Cerebellar nuclear complex (tissue), 1 donor: ENCODE data around the gene HCN1.
"Not testable (repeated sequence)": the region's sequence is repeated elsewhere in the genome, so short reads cannot be mapped to it uniquely, and the experiment has no call there.

ENCODE experiments used
- DNase-seq, 2 experiments: peaks; one replicate each; lab custom pipeline; 2025; lab: John Stamatoyannopoulos, UW

HCN1 gene

DNA sequence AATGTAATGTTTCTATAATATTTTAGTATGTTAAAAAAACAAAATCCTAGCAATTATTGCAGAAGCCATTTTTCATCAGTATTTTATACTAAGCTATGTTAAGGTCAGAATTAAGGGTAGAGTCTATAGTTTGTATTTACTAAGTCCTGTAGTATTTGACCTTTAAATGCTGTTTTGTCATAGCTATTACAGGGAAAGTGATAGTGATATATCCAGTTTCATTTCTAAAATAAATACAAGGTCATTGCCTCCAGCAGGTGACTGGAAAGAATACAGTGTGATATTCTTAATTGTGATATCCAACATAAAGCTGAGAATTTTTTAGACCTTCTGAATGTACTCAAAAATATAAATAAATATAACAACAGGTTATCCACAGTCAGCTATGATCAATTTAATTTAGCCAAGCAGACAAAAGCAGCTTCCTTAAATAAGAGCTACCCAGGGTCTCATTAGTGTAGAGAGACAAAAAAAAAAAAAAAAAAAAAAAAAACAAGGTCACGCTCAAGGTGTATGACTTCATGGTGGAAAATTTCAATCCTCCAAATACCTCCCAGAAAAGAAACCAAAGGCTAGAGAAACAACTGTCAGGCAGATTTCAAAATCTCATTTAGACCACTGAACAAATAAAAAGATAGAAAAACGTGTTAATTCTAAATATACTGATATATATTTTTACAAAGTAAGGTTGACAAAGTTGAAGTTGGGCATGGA is 278.7 kb downstream of the HCN1 start:
- no peak for DNase-seq

GRCh38 chr5:45414620-45415573 is 281.3 kb downstream of the HCN1 start:
- no peak for DNase-seq

GRCh38 chr5:45411971-45412612 is 284.1 kb downstream of the HCN1 start:
- DNase-seq = no peak

DNA sequence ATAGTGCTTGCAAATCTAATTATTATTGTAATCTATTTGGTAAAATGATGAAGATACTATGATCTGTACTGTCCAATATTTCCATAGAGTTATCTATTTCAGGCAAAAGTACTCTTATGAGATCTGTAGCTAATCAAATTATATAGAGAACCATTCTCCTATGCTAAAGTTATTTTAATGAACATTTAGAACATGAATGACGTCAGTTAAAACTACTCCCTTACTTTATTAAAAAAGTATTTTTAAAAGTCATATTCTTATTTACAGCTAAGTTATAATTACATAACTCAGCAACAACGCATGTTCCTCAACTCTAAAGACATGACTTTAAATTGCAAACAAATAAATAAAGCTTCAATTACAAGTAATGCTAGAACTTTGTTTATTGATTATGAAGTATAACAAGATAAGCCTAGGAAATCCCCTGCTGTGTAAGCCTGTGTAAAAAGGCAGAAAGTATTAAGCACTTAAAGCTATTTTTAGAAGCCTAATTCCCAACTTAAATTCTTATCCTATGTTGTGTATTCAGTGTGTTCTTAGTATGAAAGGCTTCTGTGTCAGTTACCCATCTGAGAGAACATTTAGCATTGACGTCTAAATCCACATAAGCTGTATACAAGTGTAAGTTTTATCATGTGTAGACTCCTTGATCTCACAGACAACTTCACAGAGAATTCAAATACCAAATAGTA is 285.7 kb downstream of the HCN1 start:
- DNase-seq = no peak

DNA sequence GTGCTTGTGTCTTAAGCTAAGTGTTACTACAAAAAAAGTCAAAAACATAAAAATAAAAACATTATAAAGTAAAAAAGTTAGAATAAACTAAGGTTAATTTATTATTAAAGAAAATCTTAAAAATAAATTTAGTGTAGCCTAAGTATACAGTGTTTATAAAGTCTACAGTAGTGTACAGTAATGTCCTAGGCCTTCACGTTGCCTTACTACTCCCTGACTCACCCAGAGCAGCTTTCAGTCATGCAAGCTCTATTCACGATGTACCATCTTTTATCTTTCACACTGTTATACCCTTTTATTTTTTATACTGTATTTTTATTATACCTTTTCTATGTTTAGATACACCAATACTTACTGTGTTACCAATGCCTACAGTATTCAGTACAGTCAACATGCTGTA is 288.1 kb downstream of the HCN1 start:
- DNase-seq = no peak

GRCh38 chr5:45402804-45403455 is 293.2 kb downstream of the HCN1 start:
- DNase-seq = no peak

DNA sequence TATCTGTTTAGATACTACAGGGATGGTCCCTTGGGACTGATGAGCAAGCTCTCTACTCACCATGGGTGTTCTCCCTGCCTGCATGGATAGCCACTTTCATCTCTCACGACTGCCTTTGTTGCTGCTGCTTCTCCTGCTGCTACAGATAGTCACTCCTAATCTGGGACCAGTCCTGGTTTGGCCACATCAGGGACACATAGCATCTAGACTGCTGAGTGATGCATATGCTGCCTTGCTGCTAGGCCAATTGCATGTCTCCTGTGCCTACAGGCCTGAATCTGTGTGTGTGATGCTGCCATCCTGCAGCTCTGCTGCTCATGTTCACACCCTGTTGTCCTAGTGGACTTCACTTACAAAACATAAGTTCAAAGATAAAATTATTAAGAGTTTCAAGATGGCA is 297.1 kb downstream of the HCN1 start:
- DNase-seq = peak in 1 of 2 experiments; percentile 24

DNA sequence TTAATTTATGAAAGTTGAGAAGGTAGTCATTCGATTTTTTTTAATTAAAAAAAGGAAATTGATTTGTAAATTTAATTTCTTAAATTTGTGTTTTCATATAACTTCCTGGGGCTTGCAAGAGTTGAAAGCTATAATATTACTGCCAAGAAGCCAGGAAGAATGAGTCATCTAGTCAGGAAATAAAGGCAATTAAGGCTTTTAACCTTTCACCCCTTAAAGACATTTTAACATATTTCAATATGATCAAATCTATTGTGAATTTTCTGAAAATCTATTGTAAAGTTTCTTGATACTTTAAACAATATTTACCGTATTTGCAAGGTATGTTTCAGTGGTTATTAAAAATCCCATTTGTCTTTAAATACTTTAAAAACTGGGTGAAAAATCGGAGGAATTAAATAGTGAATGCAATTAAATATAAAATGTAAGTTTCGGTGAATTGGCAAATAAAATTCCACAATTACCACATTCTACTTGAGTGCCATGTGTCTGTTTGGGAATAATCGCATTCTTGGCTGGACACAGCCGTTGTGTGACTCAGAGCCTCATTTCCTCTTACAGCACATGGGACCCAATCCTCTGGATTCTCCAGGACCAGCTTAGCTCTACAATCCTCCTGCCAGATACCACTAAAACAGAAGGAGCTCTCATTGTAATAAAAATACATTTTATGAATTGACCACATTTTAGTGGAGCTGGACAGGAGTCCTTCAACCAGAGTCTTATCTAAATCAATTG is 310.7 kb downstream of the HCN1 start:
- DNase-seq = no peak

- DNase-seq = no peak
Observed at GRCh38 chr5:45383985-45384384, 312.2 kb downstream of the HCN1 start.

- no peak for DNase-seq
Observed at GRCh38 chr5:45382583-45382982, 313.6 kb downstream of the HCN1 start.

GRCh38 chr5:45376417-45376816 is 319.8 kb downstream of the HCN1 start:
- DNase-seq = no peak

DNA sequence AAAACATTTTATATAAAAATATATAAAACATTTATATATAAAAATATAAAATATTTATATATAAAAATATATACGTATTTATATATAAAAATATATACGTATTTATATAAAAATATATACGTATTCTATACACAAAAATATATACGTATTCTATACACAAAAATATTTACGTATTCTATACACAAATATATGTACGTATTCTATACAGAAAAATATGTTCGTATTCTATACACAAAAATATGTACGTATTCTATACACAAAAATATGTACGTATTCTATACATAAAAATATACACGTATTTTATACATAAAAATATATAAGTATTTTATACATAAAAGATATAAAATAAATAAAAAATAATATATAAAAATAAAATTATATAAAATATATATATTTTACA is 323.6 kb downstream of the HCN1 start:
- DNase-seq = no peak

GRCh38 chr5:45371423-45371822 is 324.8 kb downstream of the HCN1 start:
- DNase-seq = not testable (repeated sequence)

DNA sequence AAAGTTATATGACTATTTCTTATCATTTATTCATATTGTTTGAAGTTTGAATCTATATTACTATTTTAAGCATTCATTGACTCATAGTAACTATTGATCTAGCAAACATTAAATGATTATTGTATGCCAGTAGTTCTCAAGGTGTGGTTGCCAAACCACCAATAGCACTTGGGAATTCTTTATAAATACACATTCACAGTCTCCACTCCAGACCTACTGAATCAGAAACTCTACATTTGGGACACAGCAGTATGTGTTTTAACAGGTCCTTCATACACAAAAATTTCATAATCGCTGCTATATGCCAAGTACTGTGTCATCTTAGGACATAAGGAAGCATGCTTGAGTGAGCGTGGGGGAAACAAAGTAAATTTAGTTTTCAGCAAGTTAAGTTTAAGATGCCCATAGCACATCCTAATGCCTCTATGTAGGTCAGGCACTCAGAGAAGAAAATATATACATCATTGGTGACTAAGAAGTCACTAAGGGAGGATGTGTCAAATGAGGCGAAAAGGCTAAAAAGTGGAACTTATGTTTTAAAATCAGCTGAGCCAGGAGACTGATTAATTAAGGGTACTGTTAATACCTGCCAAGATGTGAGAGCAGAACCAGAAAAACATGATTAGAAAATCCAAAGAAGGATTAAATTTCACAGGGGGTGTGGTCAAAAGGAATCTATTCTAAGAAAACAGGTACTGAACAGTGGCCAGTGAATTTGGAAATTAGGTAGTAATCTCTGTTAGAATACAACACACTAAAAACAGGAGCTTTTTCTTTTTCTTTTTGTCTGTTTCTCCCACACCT is 340.8 kb downstream of the HCN1 start:
- DNase-seq = no peak

- no peak for DNase-seq
Observed at GRCh38 chr5:45336464-45336863, 359.7 kb downstream of the HCN1 start.

DNA sequence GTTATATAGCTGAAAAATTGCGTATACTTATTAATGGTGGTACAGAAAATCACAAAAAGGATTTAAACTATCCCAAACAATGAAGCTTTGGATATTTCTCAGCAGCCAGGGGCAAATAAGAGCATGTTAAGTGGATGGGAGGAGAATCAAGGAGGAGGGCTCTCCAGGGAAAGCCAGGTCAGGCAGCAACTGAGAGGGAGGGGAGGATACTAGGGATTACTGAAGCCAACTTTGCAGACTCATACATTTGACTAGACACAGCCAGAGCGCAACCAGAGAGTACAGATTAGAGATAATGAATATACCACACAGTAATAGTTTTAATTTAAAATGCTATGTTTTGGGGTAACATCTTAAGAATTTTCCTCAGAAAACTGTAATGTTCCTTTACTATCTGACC is 360.2 kb downstream of the HCN1 start:
- DNase-seq = no peak

DNA sequence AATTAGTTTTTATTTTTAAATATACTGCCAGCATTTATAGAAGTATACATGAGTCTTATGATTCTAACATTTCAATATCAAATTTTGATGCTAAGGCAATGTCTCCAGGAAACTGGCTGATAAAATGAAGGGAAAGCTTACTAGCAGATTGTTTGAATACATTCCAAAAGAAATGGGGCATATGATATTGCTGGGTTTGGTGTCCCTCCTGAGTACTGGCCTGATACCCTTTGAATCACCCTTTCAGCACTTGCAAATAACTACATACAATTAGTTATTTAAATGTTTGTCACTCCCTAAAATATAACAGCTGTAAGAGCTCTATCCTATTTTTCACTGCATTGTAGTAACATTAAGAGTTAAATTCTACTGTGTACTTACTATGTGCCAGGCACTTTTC is 360.8 kb downstream of the HCN1 start:
- DNase-seq = peak; percentile 35 to 46

- no peak for DNase-seq
Observed at GRCh38 chr5:45334939-45335338, 361.2 kb downstream of the HCN1 start.

DNA sequence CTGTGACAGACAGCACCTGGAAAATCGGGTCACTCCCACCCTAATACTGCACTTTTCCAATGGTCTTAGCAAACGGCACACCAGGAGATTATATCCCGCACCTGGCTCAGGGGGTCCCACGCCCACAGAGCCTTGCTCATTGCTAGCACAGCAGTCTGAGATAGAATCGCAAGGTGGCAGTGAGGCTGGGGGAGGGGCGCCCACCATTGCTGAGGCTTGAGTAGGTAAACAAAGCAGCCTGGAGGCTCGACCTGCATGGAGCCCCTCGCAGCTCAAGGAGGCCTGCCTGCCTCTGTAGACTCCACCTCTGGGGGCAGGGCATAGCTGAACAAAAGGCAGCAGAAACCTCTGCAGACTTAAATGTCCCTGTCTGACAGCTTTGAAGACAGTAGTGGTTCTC is 383.6 kb downstream of the HCN1 start:
- DNase-seq = not testable (repeated sequence)

- no peak for DNase-seq
Observed at GRCh38 chr5:45295231-45295630, 400.9 kb downstream of the HCN1 start.
